Stimulated activated CD4-positive, alpha-beta T cell treated with anti-CD3 and anti-CD28 coated beads, Interleukin-4, amount 100 ng/mL, for 1 hour (primary cell): ENCODE measurements around the gene INPP5A.
A peak's percentile ranks its signal among the peaks of the same experiment; 100 is the strongest.

ENCODE experiments used
- DNase-seq: peaks from one replicate; pipeline ENCODE4 v3.0.0-alpha.2; 2020

INPP5A gene

GRCh38 chr10:132650611-132651250, 113.1 kb downstream of the INPP5A start:
- no peak for DNase-seq

GRCh38 chr10:132651511-132652029, 114.0 kb downstream of the INPP5A start:
- no peak for DNase-seq

GRCh38 chr10:132652446-132652845, 114.9 kb downstream of the INPP5A start:
- no peak for DNase-seq

- no peak for DNase-seq
Observed at GRCh38 chr10:132652936-132653590, 115.5 kb downstream of the INPP5A start.

- no peak for DNase-seq
Observed at GRCh38 chr10:132653721-132654120, 116.1 kb downstream of the INPP5A start.

- no peak for DNase-seq
Observed at GRCh38 chr10:132654121-132654571, 116.6 kb downstream of the INPP5A start.

- peak; percentile 62 for DNase-seq
Observed at GRCh38 chr10:132654708-132655661, 117.4 kb downstream of the INPP5A start.

GRCh38 chr10:132655735-132656134, 118.1 kb downstream of the INPP5A start:
- no peak for DNase-seq

- no peak for DNase-seq
Observed at GRCh38 chr10:132656283-132657126, 118.9 kb downstream of the INPP5A start.

- no peak for DNase-seq
Observed at GRCh38 chr10:132657127-132657706, 119.6 kb downstream of the INPP5A start.

- no peak for DNase-seq
Observed at GRCh38 chr10:132657748-132658147, 120.2 kb downstream of the INPP5A start.

GRCh38 chr10:132658546-132659205, 121.1 kb downstream of the INPP5A start:
- no peak for DNase-seq

GRCh38 chr10:132659206-132660091, 121.9 kb downstream of the INPP5A start:
- no peak for DNase-seq

GRCh38 chr10:132660385-132660784, 122.8 kb downstream of the INPP5A start:
- DNase-seq, result no peak

GRCh38 chr10:132662186-132662920, 124.8 kb downstream of the INPP5A start:
- DNase-seq, result no peak

GRCh38 chr10:132663666-132664365, 126.2 kb downstream of the INPP5A start:
- DNase-seq, result no peak

GRCh38 chr10:132664407-132664806, 126.8 kb downstream of the INPP5A start:
- no peak for DNase-seq

- DNase-seq, result no peak
Observed at GRCh38 chr10:132664883-132665282, 127.3 kb downstream of the INPP5A start.
